ENCODE data around the gene KL.

DNA sequence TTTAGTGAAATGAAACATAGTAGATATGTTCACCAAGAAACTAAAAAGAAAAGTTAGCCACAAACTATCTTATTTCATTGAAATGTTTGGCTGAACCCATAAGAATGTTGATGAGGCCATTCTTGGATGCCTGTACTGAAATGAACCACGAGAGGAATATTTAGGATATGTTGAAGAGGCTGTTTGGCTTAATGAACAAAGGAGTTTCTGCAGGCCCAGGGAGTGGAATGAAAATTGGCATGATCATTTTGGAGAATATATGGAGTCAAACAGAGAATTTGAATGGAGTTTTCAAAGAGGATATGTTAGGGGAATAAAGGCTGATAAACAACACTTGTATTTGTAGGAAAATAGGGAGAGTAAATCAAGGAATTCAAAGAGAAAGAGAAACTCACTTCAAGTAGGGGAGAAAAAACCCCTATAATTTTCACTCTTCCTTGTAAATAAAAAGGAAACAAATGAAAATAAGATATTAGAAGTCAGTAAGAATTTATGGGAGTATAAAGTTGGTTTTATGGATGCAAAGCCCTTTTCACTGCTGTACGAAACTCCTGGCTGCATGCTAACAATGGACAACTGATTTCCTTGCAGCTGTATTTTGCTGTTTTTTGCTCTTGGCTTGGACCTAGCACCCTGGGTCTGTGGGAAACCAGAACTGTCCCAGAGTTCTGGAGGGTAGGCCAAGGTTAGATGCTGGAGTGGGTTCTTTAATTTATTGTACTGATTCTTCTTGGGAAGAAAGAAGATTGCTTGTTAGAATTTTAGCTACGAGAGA, 36.5 kb downstream of the KL start:
- TF ChIP-seq YY1 (IDR thresholded peaks at IDR 0.05; ENCODE audit: low read depth) = no peak
- TF ChIP-seq, protein P1, sequence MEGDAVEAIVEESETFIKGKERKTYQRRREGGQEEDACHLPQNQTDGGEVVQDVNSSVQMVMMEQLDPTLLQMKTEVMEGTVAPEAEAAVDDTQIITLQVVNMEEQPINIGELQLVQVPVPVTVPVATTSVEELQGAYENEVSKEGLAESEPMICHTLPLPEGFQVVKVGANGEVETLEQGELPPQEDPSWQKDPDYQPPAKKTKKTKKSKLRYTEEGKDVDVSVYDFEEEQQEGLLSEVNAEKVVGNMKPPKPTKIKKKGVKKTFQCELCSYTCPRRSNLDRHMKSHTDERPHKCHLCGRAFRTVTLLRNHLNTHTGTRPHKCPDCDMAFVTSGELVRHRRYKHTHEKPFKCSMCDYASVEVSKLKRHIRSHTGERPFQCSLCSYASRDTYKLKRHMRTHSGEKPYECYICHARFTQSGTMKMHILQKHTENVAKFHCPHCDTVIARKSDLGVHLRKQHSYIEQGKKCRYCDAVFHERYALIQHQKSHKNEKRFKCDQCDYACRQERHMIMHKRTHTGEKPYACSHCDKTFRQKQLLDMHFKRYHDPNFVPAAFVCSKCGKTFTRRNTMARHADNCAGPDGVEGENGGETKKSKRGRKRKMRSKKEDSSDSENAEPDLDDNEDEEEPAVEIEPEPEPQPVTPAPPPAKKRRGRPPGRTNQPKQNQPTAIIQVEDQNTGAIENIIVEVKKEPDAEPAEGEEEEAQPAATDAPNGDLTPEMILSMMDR (IDR thresholded peaks at IDR 0.05) = no peak
- TF ChIP-seq NRF1 (IDR thresholded peaks at IDR 0.05; ENCODE audit: low read depth, low read length) = no peak
- TF ChIP-seq, protein P2, sequence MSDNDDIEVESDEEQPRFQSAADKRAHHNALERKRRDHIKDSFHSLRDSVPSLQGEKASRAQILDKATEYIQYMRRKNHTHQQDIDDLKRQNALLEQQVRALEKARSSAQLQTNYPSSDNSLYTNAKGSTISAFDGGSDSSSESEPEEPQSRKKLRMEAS (IDR thresholded peaks at IDR 0.05; ENCODE audit: low read depth) = no peak
- TF ChIP-seq, protein P3, sequence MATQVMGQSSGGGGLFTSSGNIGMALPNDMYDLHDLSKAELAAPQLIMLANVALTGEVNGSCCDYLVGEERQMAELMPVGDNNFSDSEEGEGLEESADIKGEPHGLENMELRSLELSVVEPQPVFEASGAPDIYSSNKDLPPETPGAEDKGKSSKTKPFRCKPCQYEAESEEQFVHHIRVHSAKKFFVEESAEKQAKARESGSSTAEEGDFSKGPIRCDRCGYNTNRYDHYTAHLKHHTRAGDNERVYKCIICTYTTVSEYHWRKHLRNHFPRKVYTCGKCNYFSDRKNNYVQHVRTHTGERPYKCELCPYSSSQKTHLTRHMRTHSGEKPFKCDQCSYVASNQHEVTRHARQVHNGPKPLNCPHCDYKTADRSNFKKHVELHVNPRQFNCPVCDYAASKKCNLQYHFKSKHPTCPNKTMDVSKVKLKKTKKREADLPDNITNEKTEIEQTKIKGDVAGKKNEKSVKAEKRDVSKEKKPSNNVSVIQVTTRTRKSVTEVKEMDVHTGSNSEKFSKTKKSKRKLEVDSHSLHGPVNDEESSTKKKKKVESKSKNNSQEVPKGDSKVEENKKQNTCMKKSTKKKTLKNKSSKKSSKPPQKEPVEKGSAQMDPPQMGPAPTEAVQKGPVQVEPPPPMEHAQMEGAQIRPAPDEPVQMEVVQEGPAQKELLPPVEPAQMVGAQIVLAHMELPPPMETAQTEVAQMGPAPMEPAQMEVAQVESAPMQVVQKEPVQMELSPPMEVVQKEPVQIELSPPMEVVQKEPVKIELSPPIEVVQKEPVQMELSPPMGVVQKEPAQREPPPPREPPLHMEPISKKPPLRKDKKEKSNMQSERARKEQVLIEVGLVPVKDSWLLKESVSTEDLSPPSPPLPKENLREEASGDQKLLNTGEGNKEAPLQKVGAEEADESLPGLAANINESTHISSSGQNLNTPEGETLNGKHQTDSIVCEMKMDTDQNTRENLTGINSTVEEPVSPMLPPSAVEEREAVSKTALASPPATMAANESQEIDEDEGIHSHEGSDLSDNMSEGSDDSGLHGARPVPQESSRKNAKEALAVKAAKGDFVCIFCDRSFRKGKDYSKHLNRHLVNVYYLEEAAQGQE (IDR thresholded peaks at IDR 0.05; ENCODE audit: low read depth, low read length) = no peak
- TF ChIP-seq GABPA (IDR thresholded peaks at IDR 0.05; ENCODE audit: low read depth) = no peak

All from SK-N-SH (cell line).